GM12878 (cell line): ENCODE data around the gene SUSD2. TPM values are rescaled to one million over a fixed set of nuclear protein-coding genes. Genes with fewer than 3 reads are reported as not detected.

Experiments
- ATAC-seq: fragments of 200-7000 bp; cut with Tn5 transposase; 3 replicates; pipeline ENCODE4 v1.9.1; 2020; ENCODE audit warnings: mild to moderate bottlenecking, moderate library complexity
- BruUV-seq: library from RNA; stranded (reverse); fragments of 400-500 nt; replicated peaks from 2 replicates; lab custom pipeline; 2021; lab: Mats Ljungman, UMichigan
- CTCF ChIA-PET: fragments of 300-600 bp; sonication (Branson Sonifier 250); formaldehyde crosslinking; extraction: SDS; loops from one replicate; lab custom pipeline; 2021; ENCODE audit warnings: inconsistent platforms; lab: Yijun Ruan, JAX
- POLR2A ChIA-PET: fragments of 350-600 bp; formaldehyde crosslinking; extraction: SDS; loops from one replicate; lab custom pipeline; 2021; ENCODE audit warnings: inconsistent platforms; lab: Charles Lee
- RAD21 ChIA-PET: fragments of 300-600 bp; sonication (Branson Sonifier 250); formaldehyde crosslinking; loops from one replicate; lab custom pipeline; 2023; ENCODE audit warnings: antibody characterized with exemption; ENCODE audit not compliant: unreplicated experiment; lab: Charles Lee
- SMC1A ChIA-PET: fragments of 300-600 bp; sonication (Branson Sonifier 250); formaldehyde crosslinking; loops from one replicate; lab custom pipeline; 2023; ENCODE audit not compliant: unreplicated experiment, uncharacterized antibody; lab: Charles Lee
- DNase-seq: peaks from one replicate; pipeline ENCODE4 v3.0.0-alpha.2; 2011; ENCODE audit warnings: low read depth, low spot score
- FAIRE-seq: peaks from 3 replicates; lab custom pipeline; 2011; peaks lifted over from hg19 to GRCh38; lab: Jason Lieb, UNC
- H2AFZ ChIP-seq: 2 replicates; pipeline ENCODE4 v1.6.0; 2011; ENCODE audit warnings: low read depth, low read length, control low read depth; ENCODE audit not compliant: control insufficient read depth
- H3K27ac ChIP-seq: 2 replicates; pipeline ENCODE4 v1.5.1; 2011; ENCODE audit warnings: control low read depth; ENCODE audit not compliant: control insufficient read depth, insufficient read depth
- H3K27me3 ChIP-seq, 2 experiments: replicated peaks in 1 of 2; 2 replicates each; pipeline versions ENCODE4 v1.6.0 to v1.6.1; 2011; ENCODE audit warnings: low read length in 1 of 2; ENCODE audit not compliant: control insufficient read depth in 2 of 2, insufficient read depth in 2 of 2
- H3K36me3 ChIP-seq, 2 experiments: 2 replicates each; pipeline ENCODE4 v1.5.1; 2011; ENCODE audit warnings: low read length in 1 of 2; ENCODE audit not compliant: control insufficient read depth in 2 of 2, insufficient read depth in 2 of 2
- H3K4me1 ChIP-seq: 2 replicates; pipeline ENCODE4 v1.6.1; 2011; ENCODE audit warnings: mild to moderate bottlenecking, low read length, moderate library complexity, mixed read lengths; ENCODE audit not compliant: control insufficient read depth, insufficient read depth
- H3K4me2 ChIP-seq: 2 replicates; pipeline ENCODE4 v1.6.0; 2011; ENCODE audit warnings: control low read depth; ENCODE audit not compliant: control insufficient read depth, insufficient read depth
- H3K4me3 ChIP-seq: fragments of 200-600 bp; sonication (generic); 2 replicates; pipeline ENCODE4 v1.5.1; 2016
- H3K79me2 ChIP-seq: 2 replicates; pipeline ENCODE4 v1.6.0; 2011; ENCODE audit warnings: low read length; ENCODE audit not compliant: control insufficient read depth, insufficient read depth
- H3K9ac ChIP-seq: 2 replicates; pipeline ENCODE4 v1.8.0; 2011; ENCODE audit warnings: low read length, control low read depth, mixed read lengths; ENCODE audit not compliant: control insufficient read depth, insufficient read depth
- H3K9me3 ChIP-seq: replicated peaks from 3 replicates; pipeline ENCODE4 v1.5.1; 2011; ENCODE audit warnings: mild to moderate bottlenecking, low read length; ENCODE audit not compliant: control insufficient read depth, insufficient read depth
- H4K20me1 ChIP-seq: 2 replicates; pipeline ENCODE4 v1.6.0; 2011; ENCODE audit not compliant: control insufficient read depth, insufficient read depth
- CBX5 ChIP-seq: sonication (generic); IDR thresholded peaks from 2 replicates; pipeline ENCODE4 v1.6.1; 2016; ENCODE audit warnings: low read depth, moderate library complexity, mild to moderate bottlenecking, inconsistent platforms
- DPF2 ChIP-seq: fragments of 450-650 bp; IDR thresholded peaks from 2 replicates; pipeline ENCODE4 v1.6.1; 2017; ENCODE audit warnings: mild to moderate bottlenecking
- EGR1 ChIP-seq, 2 experiments: IDR thresholded peaks; 1 replicate in 1 of 2; 2 replicates in 1 of 2; pipeline ENCODE4 v1.6.1; 2011 to 2012; ENCODE audit warnings: low read depth in 2 of 2, low read length in 2 of 2, borderline replicate concordance in 1 of 2, mild to moderate bottlenecking in 1 of 2, moderate library complexity in 1 of 2
- GABPA ChIP-seq: IDR thresholded peaks from 2 replicates; pipeline ENCODE4 v1.6.1; 2014; ENCODE audit warnings: antibody characterized with exemption, low read depth, mild to moderate bottlenecking, inconsistent platforms
- HCFC1 ChIP-seq: fragments of 150-350 bp; IDR thresholded peaks from 2 replicates; pipeline ENCODE4 v1.6.1; 2014; ENCODE audit warnings: low read length
- LARP7 ChIP-seq: fragments of 450-650 bp; IDR thresholded peaks from 2 replicates; pipeline ENCODE4 v1.6.1; 2017; ENCODE audit warnings: mild to moderate bottlenecking
- MYC ChIP-seq: IDR thresholded peaks from 2 replicates; pipeline ENCODE4 v1.6.1; 2011; ENCODE audit warnings: mild to moderate bottlenecking, low read length, moderate library complexity, inconsistent platforms; ENCODE audit not compliant: insufficient read depth, insufficient replicate concordance, insufficient read length, severe bottlenecking
- NKRF ChIP-seq: fragments of 450-650 bp; conservative IDR thresholded peaks from 2 replicates; pipeline ENCODE4 v1.6.1; 2017; ENCODE audit warnings: mild to moderate bottlenecking, moderate library complexity
- SREBF1 ChIP-seq: IDR thresholded peaks from 2 replicates; pipeline ENCODE4 v1.6.1; 2012; ENCODE audit warnings: mild to moderate bottlenecking, low read length
- SUPT20H ChIP-seq: IDR thresholded peaks from 2 replicates; pipeline ENCODE4 v1.6.1; 2011; ENCODE audit warnings: low read depth, mild to moderate bottlenecking, low read length, moderate library complexity, borderline replicate concordance; ENCODE audit not compliant: control insufficient read depth
- TARDBP ChIP-seq: IDR thresholded peaks from 2 replicates; pipeline ENCODE4 v1.6.1; 2016; ENCODE audit warnings: borderline replicate concordance
- TBL1XR1 ChIP-seq: IDR thresholded peaks from 2 replicates; pipeline ENCODE4 v1.6.1; 2012; ENCODE audit warnings: low read depth, low read length, improper control_type of control experiment
- ZSCAN29 ChIP-seq: fragments of 450-650 bp; IDR thresholded peaks from 2 replicates; pipeline ENCODE4 v1.6.1; 2017; ENCODE audit warnings: mild to moderate bottlenecking, moderate library complexity
- whole genome bisulfite sequencing: methylation state at CpG from one replicate; pipeline ENCODE4 v1.1.6; 2016; ENCODE audit warnings: low lambda C conversion rate; ENCODE audit not compliant: insufficient replicate concordance, insufficient coverage; ENCODE audit errors: missing lambda C conversion rate; 5-methylcytosine and 5-hydroxymethylcytosine counted together
- in situ Hi-C: fragments of 300-500 bp; cut with MboI; formaldehyde crosslinking; loops from 9 replicates; pipeline ENCODE4 v1.14.3; 2018; ENCODE audit warnings: mixed read lengths
- intact Hi-C: fragments of 100-400 bp; cut with micrococcal nuclease; formaldehyde crosslinking; loops from one replicate; pipeline ENCODE4 v1.14.2; 2022; ENCODE audit not compliant: unreplicated experiment
- polyA plus RNA-seq, 11 experiments: library from polyadenylated mRNA; depleted of rRNA in 4 of 11; unstranded in 6 of 11; stranded (reverse) in 5 of 11; fragments of >200 nt; fragmentation: Nextera tagmentation in 4 of 11; fragmentation: Illumina TruSeq in 1 of 11; extraction: Ambion mirVana in 4 of 11; extraction: Trizol in 1 of 11; gene quantifications; 1 replicate in 1 of 11; 2 replicates in 10 of 11; pipeline versions ENCODE4 v1.2.1 to v1.2.3, GENCODE V29; 2011 to 2016; ENCODE audit warnings: inconsistent platforms in 2 of 11, missing spikeins in 2 of 11, low read depth in 1 of 11
- total RNA-seq, 4 experiments: library from RNA; depleted of rRNA in 3 of 4; stranded (reverse); fragments of >200 nt in 3 of 4; fragmentation: Illumina TruSeq in 1 of 4; extraction: Trizol in 1 of 4; gene quantifications; 2 replicates each; pipeline versions ENCODE4 v1.2.1 to v1.2.3, GENCODE V29; 2013 to 2021
- TF ChIP-seq, protein P1 (sequence below): IDR thresholded peaks from 2 replicates; pipeline ENCODE4 v1.6.1; 2011; ENCODE audit warnings: mild to moderate bottlenecking, low read depth, low read length, moderate library complexity; ENCODE audit not compliant: insufficient replicate concordance
- TF ChIP-seq, protein P2 (sequence below): IDR thresholded peaks from 2 replicates; pipeline ENCODE4 v1.6.1; 2012; ENCODE audit warnings: improper control_type of control experiment, low read depth, low read length; ENCODE audit not compliant: insufficient replicate concordance

SUSD2 gene
- total and polyA plus RNA-seq, 10 of the 15 experiments (the other 5 are each of a cell fraction or from before 2014, with no cell fraction given) = 0.04 to 0.31 (median 0.11) TPM; not detected in 5

- no peak overlapping the region for H2AFZ ChIP-seq
- ChIA-PET SMC1A (no interaction called here), CTCF (interaction anchor here (0.6 to 1.4 kb wide), 3 partner anchors 45 to 292 kb away, joined by 3 to 4 read pairs (median 4); partner anchors contain the start of gene MIF), RAD21 (no interaction called here), POLR2A (no interaction called here)
- H4K20me1 ChIP-seq = no peaks in the 10 kb centered on the region
- ATAC-seq (no peak), DNase-seq (no peak), FAIRE-seq (no peak)
- H3K27ac ChIP-seq = no peak overlapping the region
- no peak overlapping the region for H3K4me3 ChIP-seq
- H3K36me3 ChIP-seq = no peaks in the 10 kb centered on the region
- no peak overlapping the region for H3K9ac ChIP-seq
- BruUV-seq = no TSS peak
- no peak overlapping the region for H3K4me2 ChIP-seq
- H3K4me1 ChIP-seq = no peaks in the 10 kb centered on the region; the same call in 1 of the 2 replicates
- H3K27me3 ChIP-seq = no peaks in the 10 kb centered on the region
- no peaks in the 10 kb centered on the region for H3K9me3 ChIP-seq
- H3K79me2 ChIP-seq = no peaks in the 10 kb centered on the region
- intact Hi-C loops (loop anchor here (5.0 kb wide), 1 partner anchor 62 kb away; the partner anchor contains the start of gene GGT5), in situ Hi-C loops (no loop called here)
- 77% methylated on average over 50 of the region's 51 CpGs for WGBS
- TF ChIP-seq TARDBP (no peak), CBX5 (no peak), NKRF (no peak), LARP7 (no peak), TBL1XR1 (no peak), DPF2 (no peak), HCFC1 (no peak), GABPA (no peak), SUPT20H (no peak), MYC (no peak), EGR1 (IDR thresholded peaks at IDR 0.05; ENCODE audit: borderline replicate concordance in 1 of 2, low read depth in 2 of 2, low read length in 2 of 2) (no peak), ZSCAN29 (no peak), SREBF1 (no peak)
- TF ChIP-seq, protein P1, sequence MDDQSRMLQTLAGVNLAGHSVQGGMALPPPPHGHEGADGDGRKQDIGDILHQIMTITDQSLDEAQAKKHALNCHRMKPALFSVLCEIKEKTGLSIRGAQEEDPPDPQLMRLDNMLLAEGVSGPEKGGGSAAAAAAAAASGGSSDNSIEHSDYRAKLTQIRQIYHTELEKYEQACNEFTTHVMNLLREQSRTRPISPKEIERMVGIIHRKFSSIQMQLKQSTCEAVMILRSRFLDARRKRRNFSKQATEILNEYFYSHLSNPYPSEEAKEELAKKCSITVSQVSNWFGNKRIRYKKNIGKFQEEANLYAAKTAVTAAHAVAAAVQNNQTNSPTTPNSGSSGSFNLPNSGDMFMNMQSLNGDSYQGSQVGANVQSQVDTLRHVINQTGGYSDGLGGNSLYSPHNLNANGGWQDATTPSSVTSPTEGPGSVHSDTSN = no peak
- TF ChIP-seq, protein P2, sequence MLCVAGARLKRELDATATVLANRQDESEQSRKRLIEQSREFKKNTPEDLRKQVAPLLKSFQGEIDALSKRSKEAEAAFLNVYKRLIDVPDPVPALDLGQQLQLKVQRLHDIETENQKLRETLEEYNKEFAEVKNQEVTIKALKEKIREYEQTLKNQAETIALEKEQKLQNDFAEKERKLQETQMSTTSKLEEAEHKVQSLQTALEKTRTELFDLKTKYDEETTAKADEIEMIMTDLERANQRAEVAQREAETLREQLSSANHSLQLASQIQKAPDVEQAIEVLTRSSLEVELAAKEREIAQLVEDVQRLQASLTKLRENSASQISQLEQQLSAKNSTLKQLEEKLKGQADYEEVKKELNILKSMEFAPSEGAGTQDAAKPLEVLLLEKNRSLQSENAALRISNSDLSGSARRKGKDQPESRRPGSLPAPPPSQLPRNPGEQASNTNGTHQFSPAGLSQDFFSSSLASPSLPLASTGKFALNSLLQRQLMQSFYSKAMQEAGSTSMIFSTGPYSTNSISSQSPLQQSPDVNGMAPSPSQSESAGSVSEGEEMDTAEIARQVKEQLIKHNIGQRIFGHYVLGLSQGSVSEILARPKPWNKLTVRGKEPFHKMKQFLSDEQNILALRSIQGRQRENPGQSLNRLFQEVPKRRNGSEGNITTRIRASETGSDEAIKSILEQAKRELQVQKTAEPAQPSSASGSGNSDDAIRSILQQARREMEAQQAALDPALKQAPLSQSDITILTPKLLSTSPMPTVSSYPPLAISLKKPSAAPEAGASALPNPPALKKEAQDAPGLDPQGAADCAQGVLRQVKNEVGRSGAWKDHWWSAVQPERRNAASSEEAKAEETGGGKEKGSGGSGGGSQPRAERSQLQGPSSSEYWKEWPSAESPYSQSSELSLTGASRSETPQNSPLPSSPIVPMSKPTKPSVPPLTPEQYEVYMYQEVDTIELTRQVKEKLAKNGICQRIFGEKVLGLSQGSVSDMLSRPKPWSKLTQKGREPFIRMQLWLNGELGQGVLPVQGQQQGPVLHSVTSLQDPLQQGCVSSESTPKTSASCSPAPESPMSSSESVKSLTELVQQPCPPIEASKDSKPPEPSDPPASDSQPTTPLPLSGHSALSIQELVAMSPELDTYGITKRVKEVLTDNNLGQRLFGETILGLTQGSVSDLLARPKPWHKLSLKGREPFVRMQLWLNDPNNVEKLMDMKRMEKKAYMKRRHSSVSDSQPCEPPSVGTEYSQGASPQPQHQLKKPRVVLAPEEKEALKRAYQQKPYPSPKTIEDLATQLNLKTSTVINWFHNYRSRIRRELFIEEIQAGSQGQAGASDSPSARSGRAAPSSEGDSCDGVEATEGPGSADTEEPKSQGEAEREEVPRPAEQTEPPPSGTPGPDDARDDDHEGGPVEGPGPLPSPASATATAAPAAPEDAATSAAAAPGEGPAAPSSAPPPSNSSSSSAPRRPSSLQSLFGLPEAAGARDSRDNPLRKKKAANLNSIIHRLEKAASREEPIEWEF = no peak
These were observed 4.4 kb downstream of the SUSD2 start for GRCh38 chr22:24185501-24186351.
